NCI-H2227 treated with DMSO at 0.1 percent for 48 hours (cell line): Measurements from ENCODE around the gene SAP25.
"Not testable (repeated sequence)": the region's sequence is repeated elsewhere in the genome, so short reads cannot be mapped to it uniquely, and the experiment has no call there.

Experiments
- DNase-seq: peaks from one replicate; lab custom pipeline; 2025; lab: John Stamatoyannopoulos, UW

Gene SAP25

DNA sequence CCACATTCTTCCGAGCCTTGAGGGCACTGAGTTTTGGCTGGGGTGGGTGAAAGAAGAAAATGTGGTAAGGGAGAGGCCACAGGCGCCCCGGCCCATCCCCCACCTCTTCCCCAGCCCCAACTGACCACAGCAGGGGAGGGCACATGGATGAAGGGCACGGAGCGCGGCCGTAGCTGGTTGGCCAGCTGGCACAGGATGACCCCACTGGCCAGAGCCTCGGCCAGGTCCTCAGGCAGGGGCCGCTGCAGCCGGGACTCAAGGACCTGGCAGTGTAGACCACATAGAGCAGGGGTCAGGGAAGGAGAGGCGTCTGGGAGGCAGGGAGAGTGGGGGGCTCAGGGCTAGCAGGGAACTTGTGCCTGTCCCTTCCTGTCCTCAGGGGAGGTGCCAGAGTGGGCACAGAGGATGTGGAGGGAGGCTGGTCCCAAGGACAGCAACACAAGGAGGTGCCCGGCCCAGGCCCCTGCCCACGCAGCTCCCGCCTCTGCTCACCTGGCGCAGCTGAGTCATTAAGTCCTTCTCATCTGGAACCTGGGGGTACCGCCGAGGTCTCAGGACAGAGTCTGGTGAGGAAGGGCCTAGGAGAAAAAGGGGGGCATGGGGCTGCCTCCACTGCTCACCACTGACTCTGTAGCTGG lies 2.2 kb upstream of the SAP25 start:
- DNase-seq, result no peak

DNA sequence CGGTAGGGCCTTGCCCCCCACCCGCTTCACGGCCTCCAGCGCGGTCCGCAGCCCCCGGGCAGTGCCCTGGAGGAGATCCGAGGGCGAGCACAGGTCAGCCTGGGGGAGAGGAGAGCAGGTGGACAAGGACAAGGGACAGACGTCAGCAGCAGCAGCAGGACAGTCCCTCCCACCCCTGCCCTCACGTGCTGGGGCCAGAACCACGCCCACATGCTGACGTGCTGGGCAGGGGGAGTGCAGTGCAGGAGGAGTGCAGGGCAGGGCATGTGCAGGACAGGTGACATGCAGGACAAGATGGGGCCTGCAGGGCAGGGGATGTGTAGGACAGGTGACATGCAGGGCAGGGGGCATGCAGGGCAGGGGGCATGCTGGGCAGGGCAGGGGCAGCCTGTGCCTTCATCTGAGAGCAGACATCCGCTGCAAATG lies 1.5 kb upstream of the SAP25 start:
- DNase-seq, result no peak

DNA sequence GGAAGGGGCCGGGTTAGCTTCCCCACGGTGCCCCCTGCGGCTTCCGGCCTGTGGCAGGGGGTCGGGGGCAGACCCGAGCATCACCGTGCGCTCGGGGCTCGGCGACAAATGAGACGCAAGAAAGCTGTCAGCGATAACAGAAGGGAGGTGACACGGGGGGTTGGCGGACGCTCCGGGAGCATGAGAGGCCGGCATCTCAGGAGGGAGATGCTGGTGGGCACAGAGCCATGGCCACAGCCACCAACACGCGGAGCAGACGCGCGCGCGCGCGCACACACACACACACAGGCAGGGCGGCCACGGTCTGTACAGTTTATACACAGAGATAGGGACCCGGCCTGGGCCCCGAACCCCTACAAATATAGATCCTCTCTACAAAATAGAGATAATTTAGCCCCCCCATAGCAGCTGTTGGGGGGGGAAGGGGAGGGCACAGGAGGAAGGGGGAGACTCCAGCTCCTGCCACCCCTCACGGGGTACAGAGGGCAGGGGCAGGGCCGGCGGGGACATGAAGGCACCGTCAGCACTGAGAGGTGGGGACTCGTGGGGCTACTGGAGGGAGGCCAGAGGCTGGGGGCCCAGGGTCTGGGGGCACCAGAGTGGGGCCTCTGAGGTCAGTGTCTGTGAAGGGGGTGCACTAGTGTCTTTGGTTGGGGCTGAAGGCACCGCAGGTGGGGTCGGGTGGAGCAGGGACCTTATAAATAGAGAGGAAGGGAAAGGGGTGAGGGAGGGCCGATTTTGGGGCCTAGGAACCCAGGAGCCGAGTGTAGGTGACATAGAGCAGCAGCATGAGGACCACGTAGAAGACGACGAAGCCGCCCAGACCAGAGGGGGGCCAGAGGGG lies 884 bp upstream of the SAP25 start:
- DNase-seq, result no peak

DNA sequence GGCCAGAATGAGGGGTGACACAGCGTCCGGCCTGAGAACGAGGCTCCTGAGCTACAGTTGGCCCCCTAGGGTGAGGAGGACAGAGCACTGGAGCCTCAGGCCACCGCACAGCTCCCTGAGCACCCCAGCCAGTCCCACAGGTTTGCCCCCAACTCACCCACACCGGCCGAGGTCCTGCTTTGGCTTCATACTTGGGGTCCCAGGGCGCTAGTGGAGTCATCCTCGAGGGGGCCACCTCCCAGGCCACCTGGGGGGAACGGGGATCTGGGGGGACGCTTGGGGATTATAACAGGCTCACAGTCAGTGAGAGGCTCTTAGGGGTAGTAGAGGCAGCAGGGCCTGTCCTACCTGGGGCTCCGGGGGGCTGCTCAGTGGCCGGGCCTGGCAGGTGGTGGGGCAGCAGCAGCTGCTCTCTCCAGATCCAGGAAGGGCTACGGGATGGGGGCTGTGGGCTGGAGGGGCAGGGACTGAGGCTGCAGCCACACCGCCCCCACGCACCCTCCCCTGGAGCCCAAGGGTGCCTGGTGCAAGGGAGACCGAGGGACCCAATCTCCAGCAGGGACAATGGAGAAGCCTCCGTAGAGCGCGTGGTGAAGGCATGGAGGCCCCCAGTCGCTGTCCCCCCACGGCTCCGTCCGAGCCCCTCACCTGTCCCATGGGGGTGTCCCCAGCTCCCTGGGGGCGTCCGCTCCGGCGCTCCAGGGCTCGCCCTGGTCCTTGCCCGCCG lies 588 bp downstream of the SAP25 start:
- DNase-seq, result no peak

DNA sequence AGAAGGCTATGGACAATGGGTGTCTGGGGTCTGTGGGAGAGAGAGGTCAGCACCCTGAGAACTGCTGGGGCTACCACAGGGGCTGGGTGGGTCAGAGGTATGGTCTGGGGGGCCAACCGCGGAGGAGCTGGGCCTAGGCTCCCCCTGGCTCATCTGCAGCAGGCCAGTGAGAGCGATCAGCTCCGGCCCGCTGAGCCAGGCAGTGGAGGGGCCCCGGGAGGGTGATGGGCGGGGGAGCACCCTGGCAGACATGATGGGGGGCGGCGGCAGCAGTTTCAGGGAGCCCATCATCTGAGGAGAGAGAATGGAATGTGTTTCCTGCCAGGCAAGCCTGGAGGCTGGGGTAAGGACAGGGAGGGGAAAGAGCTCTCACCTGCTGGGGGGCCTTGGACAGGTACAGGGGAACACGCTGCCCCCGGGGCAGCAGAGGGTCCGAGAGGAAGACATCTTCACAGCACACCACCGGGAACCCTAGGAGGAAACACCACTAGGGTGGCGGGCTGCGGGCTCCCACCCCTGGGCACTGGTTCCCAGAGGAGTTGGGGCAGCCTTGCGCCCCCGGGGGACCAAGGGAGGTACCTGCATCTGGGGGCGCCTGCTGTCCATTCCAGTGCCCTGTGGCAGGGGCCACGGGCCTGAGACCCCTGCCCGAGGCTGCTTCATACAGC lies 1.3 kb downstream of the SAP25 start:
- no peak for DNase-seq

DNA sequence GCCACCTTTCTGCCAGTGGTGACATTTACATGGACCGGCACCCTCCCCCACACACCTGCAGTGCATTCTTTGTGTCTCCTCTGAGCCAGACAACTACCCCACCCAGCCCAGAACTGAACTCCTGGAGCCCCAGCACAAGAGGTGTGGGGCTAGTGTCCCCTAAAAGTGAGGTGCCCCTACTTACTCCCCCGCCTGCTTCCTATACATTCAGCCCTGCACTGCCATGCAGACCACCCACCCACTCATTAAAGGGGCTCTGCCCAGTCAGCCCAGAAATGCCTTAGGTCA lies 1.9 kb downstream of the SAP25 start:
- DNase-seq, result no peak

DNA sequence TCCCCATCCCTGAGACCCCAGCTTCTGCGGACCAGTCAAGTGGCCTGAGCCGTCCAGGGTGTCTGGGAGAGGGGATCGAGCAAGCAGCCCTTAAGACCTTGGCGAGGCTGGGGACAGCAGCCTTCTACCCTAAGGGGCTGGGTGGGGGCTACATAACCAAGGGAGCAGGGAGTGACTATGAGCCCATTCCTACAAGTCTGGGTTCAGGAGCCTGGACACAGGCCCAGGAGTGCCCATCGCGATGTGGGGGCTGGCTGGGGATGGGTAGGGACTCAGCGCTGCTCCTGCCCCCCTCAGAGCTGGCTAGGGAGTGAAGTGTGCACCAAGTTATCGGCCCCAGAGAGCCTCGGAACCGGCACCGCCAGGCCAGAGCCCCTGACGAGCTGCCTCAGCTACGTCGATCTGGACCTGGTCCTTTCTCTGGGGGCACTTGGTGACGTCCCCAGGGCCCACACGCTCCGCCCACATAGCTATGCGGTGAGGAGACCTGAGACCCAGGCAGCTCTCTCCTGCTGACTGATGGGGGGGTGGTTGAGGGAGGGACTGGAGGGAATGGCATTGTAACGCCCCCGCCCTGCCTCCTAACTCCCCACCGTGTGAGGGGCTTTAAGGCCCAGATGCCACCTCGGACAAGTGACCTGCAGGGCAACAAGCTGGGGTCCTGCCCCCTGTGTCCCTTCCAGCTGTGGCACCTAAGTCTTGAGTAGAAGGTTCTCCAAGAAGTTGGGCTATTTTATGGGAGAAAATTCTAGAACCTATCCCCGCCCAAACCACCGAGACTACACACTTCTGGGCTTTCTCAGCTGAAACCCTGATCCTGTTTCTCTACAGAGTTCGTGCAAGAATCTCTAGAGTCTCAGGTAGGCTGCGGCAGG lies 2.5 kb downstream of the SAP25 start:
- DNase-seq, result no peak

DNA sequence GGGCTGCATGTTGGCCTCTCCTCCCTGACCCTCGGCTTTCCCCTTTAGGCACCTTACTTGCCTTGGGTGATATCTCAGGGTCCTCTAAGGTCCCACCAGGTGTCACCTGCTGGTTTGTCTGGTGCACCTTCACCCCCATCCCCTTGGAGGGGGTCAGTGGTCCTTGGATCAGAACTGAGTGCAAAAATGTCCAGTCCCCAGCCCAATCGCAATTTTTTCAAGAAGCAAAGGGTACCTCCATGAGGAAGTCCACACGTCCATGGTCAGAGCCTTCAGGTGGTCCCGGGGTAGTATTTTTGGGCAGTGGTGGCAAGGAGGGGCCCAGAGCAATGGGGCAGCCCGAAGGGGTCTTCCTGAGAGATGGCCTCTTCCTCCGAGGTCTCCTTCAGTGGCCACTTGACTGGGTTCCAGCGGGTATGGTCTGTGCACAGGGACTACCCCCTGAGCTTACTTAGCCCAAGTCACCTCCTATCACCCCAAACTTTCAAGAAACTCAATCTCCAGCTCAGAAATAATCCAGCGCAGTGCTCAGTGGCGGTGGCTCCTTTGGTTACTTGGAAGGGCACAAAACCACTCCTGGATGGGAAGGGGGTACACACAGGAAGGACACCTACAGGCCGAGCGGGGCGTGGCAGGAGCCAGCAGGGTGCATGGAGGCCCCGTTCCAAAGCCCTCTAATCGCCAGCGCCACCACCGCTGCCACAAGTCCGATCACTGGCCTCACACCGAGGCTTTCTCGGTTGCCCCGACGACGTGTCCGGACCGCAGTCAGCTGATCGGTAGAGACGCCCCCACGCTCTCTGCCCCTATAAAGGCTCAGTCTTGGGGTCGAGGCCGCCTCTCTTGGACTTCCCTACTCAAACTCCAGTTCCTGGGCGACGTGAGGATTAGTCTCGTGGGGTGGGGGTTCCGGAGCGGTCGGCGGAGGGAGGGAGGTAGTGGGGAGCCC lies 4.5 kb downstream of the SAP25 start:
- no peak for DNase-seq

DNA sequence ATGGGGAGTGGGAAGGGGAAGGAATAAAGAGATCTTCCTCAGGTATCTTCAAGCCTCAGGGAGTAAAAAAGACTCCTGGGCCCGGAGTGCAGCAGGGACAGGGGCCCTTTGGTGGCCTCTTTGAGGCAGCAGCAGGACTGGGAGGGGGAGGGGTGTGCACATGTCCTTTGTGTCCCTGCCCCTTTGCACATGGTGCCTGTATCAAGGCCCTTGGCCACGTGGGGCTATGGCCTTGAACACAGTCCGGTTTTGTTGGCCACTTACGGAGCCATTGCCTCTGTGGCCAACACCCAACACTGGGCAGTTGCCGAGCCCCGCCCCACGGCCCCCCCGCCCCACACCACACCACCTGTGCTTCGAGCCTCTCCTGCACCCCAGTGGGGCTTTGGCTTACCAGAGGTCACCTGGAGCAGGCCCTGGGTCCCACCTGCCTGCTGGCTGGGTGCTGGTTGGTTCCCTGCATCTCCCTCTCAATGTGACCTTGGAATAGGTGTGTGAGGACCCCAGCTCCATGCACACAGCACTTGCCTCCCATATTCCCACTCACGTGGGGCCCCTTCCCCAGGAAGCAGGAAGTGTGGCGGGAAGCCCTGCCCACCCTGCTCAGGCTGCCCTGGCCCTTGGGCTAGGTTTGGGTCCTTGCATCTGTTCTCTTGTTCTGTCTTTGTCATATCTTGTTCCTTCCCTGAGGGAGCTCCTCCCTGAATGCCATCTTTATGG lies 5.4 kb downstream of the SAP25 start:
- DNase-seq, result no peak

DNA sequence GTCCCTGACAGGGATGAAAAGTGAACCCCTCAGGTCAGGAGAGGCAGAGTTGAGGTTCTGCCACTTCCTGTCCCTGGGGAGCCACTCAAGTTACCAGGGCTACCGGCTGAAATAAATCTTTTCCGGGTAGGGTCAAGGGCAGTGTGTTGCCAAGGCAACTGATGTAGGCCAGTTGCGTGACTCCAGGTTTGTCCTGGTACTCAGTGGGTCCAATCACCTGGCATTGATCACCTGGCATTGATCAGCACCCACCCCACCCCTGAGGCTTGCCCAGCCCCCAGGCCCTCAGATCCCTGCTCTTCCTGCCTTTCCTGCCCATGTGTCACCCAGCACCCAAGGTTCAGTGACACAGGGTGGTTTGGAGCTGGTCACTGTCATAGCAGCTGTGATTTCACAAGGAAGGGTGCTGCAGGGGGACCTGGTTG lies 5.9 kb downstream of the SAP25 start:
- no peak for DNase-seq

DNA sequence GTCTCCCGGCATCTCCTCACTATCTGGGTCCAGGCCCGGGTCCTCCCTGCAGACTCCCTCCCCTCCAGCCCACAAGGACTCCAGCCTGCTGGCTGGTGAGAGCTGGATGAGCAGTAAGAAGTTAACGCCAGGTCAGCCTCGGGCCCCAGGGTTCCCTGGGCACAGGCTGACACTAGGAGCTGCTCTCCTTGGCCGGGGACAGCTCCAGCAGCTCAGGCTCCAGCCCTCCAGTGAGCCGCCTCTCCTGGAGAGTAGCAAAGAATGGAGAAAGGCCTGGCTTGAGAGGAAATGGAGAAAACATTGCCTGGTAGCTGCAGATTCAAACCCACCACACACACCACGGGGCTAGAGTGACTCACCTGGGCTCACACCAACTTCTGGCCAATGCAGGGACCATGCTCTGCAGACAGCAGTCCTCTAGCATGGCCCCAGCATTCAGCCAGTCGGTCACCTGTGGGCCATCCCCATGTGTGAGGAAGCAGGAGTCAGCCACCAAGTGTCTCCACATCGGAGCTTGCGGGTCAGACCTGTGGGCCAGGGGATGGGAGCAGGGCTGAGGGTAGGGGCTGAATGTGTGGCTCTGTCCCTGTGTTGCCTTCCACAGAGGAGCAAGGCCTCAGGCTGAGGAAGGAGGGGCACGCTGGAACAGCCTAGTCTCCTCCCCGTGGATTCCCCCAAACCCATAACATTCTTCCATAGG lies 6.5 kb downstream of the SAP25 start:
- DNase-seq, result no peak

DNA sequence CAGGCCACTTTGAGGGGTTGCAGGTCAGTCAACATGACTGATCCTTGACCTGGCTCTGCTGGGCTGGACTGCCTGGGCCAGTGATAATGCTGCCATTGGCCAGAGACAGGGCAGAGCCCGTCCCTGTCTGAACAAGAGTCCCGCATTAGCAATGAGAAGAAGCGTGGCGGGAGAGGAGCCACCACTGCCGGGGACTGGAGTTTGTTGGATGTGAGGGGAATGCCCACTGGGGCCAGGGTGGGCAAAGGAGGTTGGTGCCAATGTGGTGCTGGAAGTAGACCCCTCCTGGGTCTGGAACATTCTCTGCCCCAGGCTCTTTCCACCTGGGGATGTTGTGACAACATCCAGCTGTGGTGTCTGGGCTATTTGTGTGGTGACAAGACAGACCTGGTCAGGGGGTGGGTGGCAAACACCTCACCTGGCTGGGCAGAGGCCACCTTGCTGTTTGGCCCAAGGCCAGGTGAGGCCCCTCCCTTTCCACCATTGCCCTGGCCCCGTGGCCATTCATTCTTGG lies 7.6 kb downstream of the SAP25 start:
- no peak for DNase-seq

DNA sequence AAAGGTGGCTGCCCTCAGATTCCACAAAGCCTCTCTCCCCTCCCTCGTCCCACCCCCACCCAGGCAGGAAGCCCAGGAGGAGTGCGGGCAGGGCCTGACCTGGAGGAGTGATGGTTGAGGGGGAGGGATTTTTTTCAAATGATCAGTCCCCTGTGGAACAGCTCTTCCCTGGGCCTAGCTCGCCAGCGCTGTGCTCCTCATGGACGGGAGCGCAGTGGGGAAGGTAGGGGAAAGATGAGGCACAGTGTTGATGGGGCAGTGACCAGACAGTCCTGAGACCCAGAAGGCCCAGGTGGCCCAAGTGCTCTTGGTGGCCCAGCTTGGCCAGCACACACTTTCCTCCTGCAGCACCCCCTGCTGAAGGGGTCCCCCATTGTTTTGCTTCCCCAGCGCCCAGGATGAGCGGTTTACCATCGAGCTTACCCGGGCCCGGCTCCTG lies 8.5 kb downstream of the SAP25 start:
- no peak for DNase-seq

DNA sequence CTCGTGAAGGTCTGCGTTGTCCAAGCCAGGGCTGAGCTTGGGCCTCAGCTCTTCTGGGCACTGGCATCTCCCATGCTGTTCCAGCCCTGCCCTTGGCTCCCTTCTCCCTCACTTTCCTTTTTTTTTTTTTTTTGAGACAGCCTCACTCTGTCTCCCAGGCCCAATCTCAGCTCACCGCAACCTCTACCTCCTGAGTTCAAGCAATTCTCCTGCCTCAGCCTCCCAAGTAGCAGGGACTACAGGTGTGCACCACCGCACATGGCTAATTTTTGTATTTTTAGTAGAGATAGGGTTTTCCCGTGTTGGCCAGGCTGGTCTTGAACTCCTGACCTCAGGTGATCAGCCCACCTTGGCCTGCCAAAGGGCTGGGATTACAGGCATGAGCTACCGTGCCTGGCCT lies 9.3 kb downstream of the SAP25 start:
- DNase-seq, result not testable (repeated sequence)

DNA sequence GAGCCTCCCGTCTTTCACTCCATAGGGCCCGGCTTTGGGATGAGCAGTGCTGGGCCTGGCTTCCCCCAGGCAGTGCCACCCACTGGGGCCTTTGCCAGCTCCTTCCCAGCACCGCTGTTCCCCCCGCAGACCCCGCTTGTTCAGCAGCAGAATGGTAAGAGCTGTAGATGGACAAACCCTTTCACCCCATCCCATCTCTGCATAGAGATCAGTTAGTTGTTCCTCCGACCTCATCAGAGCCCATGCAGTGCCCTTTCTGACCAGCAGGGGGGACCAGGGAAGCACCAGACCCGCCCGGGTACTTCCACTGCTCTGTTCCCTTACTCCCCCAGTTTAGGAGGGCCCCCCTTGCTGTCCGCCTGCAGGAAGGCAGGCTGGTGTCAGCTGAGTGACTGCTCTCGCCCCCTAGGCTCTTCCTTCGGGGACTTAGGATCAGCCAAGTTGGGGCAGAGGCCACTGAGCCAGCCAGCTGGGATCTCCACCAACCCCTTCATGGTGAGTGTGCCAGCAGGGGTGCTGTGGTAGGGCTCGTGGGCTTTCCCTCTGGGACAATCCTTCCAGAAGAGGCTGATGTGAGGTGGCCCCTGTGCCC lies 9.8 kb downstream of the SAP25 start:
- DNase-seq, result peak; percentile 27

DNA sequence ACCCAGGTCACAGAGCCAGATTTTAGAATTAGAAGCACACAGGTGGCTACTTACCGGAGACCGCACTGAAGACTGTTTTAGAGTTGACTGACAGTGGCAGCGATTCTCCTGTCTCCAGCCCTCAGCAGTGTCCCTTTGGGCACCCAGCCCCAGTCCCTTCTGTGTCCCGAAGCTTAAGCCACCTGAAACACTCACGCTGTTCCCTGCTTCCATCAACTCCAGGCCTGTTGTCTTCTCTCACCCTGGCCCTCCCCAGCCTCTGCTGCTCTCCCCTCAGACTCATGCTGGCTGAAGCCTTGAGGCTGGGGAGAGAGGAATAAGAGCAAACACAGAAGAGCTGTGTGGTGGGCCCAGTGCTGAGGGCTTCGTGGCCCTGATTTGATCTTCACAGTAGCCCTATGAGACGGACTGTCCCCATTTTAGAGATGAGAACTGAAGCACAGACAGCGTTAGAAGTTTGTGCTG lies 10.6 kb downstream of the SAP25 start:
- DNase-seq, result no peak

DNA sequence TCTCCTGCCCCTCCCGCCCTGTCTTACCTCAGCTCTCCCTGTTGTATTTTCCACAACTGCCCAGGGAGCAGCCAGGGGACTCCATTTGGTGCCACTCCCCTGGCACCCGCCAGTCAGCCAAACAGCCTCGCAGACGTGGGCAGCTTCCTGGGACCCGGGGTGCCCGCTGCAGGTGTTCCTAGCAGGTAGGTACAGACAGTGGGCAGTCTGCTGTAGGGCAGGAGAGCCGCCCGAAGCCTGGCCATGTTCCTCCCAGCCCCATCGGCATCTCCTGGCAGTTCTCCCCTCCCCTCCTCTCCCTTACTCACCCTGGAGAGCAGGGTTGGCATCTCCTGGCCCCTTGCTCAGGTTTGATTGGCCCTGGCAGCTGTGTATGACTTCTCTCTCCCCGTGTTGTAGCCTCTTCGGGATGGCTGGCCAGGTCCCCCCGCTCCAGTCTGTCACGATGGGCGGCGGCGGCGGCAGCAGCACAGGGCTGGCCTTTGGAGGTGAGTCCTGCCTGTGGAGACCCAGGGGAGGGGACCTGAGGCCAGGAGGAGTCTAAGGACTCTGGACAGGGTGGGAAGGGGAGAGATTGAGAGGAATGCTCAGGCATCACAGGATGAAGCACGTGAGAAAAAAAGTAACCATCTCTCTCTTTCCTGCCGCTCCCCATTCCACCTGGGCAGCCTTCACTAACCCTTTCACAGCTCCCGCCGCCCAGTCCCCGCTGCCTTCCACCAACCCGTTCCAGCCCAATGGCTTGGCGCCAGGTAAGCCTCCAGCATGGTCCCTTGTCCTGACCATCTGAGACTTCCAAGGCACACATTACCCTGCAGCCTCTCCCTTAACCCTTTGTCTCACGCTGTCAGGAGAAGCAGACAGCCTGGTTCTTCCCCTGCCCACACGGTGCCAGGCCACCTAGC lies 11.3 kb downstream of the SAP25 start:
- DNase-seq, result no peak
